ENCODE measurements around the gene PNLIPRP3. TPM values are rescaled to one million over a fixed set of nuclear protein-coding genes. Genes with fewer than 3 reads are reported as not detected.

The PNLIPRP3 gene
- total RNA-seq, 1 experiment from 2014 or later, result not detected

- no peak overlapping the region for H4K5ac ChIP-seq (ENCODE audit: insufficient read length, low read depth, low read length)
- H3K79me2 ChIP-seq (ENCODE audit: insufficient read depth, low read length), result no peaks in the 10 kb centered on the region
- Mint-ChIP-seq H3K27me3 (ENCODE audit: low read depth) (no peaks in the 10 kb centered on the region), H3K4me1 (no peaks in the 10 kb centered on the region), H3K36me3 (ENCODE audit: insufficient read depth in 1 of 3, low read depth in 3 of 3) (no peaks in the 10 kb centered on the region), H3K27ac (no peak overlapping the region), H3K9me3 (no peaks in the 10 kb centered on the region), H3K4me3 (no peak overlapping the region)
- H2AK5ac ChIP-seq (ENCODE audit: insufficient read length, low read length), result no peak overlapping the region
- WGBS (ENCODE audit: extremely low coverage, insufficient read length, low lambda C conversion rate), result no CpG with 5 or more reads among the region's 2 CpGs
- H2BK5ac ChIP-seq (ENCODE audit: insufficient read length, low read length), result no peak overlapping the region
- H3T11ph ChIP-seq (ENCODE audit: low read length), result no peak overlapping the region
- H2BK20ac ChIP-seq (ENCODE audit: low read depth, low read length, poor library complexity, severe bottlenecking), result no peak overlapping the region
- H3K79me1 ChIP-seq (ENCODE audit: insufficient read depth, low read depth, low read length, poor library complexity, severe bottlenecking), result no peaks in the 10 kb centered on the region
- H3K23me2 ChIP-seq (ENCODE audit: insufficient read length, low read depth, low read length, poor library complexity, severe bottlenecking), result no peaks in the 10 kb centered on the region
- H3K4me1 ChIP-seq (ENCODE audit: insufficient read depth, low read length), result no peaks in the 10 kb centered on the region
- H3K27ac ChIP-seq (ENCODE audit: insufficient read length, low read depth, low read length), result no peak overlapping the region
- no peak overlapping the region for H3K9ac ChIP-seq (ENCODE audit: extremely low read depth, insufficient read length, low read length)
- DNase-seq, result no peak
- no peak overlapping the region for H2BK12ac ChIP-seq (ENCODE audit: insufficient read length, low read depth, low read length)
- H2BK15ac ChIP-seq (ENCODE audit: low read depth, low read length), result no peak overlapping the region
- H4K91ac ChIP-seq (ENCODE audit: insufficient read length, low read depth, low read length), result no peak overlapping the region
- H3K4me2 ChIP-seq (ENCODE audit: insufficient read depth, insufficient read length, low read length), result no peak overlapping the region
- no peak overlapping the region for H3K56ac ChIP-seq (ENCODE audit: insufficient read length, low read depth, low read length)
- no peak overlapping the region for H4K8ac ChIP-seq (replicated peaks; ENCODE audit: insufficient read length, low read depth, low read length)
- H3K23ac ChIP-seq (ENCODE audit: insufficient read length, low read depth, low read length), result no peak overlapping the region
- no peak overlapping the region for H3K18ac ChIP-seq (ENCODE audit: insufficient read length, low read depth, low read length)
- H3K27me3 ChIP-seq (ENCODE audit: insufficient read depth, low read length), result no peaks in the 10 kb centered on the region
- H4K20me1 ChIP-seq (ENCODE audit: control insufficient read depth, insufficient read depth, insufficient read length), result no peaks in the 10 kb centered on the region
- no peak overlapping the region for H3K14ac ChIP-seq (ENCODE audit: insufficient read depth, low read length)
- no peak overlapping the region for H3K4ac ChIP-seq (ENCODE audit: low read depth, low read length)
- TF ChIP-seq CTCF (conservative IDR thresholded peaks at IDR 0.05), result no peak
- no peak overlapping the region for H2AFZ ChIP-seq (ENCODE audit: low read length)
- no peaks in the 10 kb centered on the region for H3K9me3 ChIP-seq (ENCODE audit: control insufficient read depth, low read depth, low read length)
- H2BK120ac ChIP-seq (ENCODE audit: low read depth, low read length, poor library complexity, severe bottlenecking), result no peak overlapping the region
Observed at GRCh38 chr10:116431598-116431997, 4.0 kb downstream of the PNLIPRP3 start.
